Astrocyte (in vitro differentiated cells and primary cell): Measurements from ENCODE around the gene ADIPOR1. TPM values are rescaled to one million over a fixed set of nuclear protein-coding genes. Genes with fewer than 3 reads are reported as not detected.
"Not testable (repeated sequence)": the region's sequence is repeated elsewhere in the genome, so short reads cannot be mapped to it uniquely, and the experiment has no call there.

Experiments
- DNase-seq: peaks from one replicate; pipeline ENCODE4 v3.0.0-alpha.2; 2010; ENCODE audit warnings: low read depth
- FAIRE-seq: peaks from 2 replicates; lab custom pipeline; 2011; peaks lifted over from hg19 to GRCh38; lab: Jason Lieb, UNC
- H2AFZ ChIP-seq: 2 replicates; pipeline ENCODE4 v1.6.0; 2012; ENCODE audit warnings: low read depth, low read length, inconsistent platforms
- H3K27ac ChIP-seq: 2 replicates; pipeline ENCODE4 v1.5.1; 2011; ENCODE audit warnings: low read depth, low read length, inconsistent platforms
- H3K27me3 ChIP-seq: 2 replicates; pipeline ENCODE4 v1.6.0; 2011; ENCODE audit warnings: low read length, inconsistent platforms; ENCODE audit not compliant: insufficient read depth
- H3K36me3 ChIP-seq: 2 replicates; pipeline ENCODE4 v1.5.1; 2011; ENCODE audit warnings: low read length, inconsistent platforms; ENCODE audit not compliant: insufficient read depth
- H3K4me1 ChIP-seq: 2 replicates; pipeline ENCODE4 v1.5.1; 2011; ENCODE audit warnings: low read length, inconsistent platforms; ENCODE audit not compliant: insufficient read depth
- H3K4me2 ChIP-seq: 2 replicates; pipeline ENCODE4 v1.6.0; 2012; ENCODE audit warnings: low read length, inconsistent platforms
- H3K4me3 ChIP-seq: 2 replicates; pipeline ENCODE4 v1.5.1; 2011; ENCODE audit warnings: low read depth, mild to moderate bottlenecking, low read length, inconsistent platforms; ENCODE audit not compliant: insufficient read depth
- H3K79me2 ChIP-seq: 2 replicates; pipeline ENCODE4 v1.6.0; 2012; ENCODE audit warnings: mild to moderate bottlenecking, low read length, inconsistent platforms; ENCODE audit not compliant: insufficient read depth
- H3K9ac ChIP-seq: 2 replicates; pipeline ENCODE4 v1.6.0; 2012; ENCODE audit warnings: mild to moderate bottlenecking, low read length, inconsistent platforms
- H3K9me3 ChIP-seq: 2 replicates; pipeline ENCODE4 v1.5.1; 2012; ENCODE audit warnings: low read depth, mild to moderate bottlenecking, low read length, inconsistent platforms; ENCODE audit not compliant: insufficient read depth
- H4K20me1 ChIP-seq: 2 replicates; pipeline ENCODE4 v1.6.0; 2012; ENCODE audit warnings: low read length, inconsistent platforms; ENCODE audit not compliant: insufficient read depth
- H3K27ac Mint-ChIP-seq: one replicate; pipeline ENCODE4 v1.8.0; 2021; ENCODE audit warnings: mild to moderate bottlenecking, mixed read lengths; ENCODE audit not compliant: unreplicated experiment
- H3K27me3 Mint-ChIP-seq: one replicate; pipeline ENCODE4 v1.8.0; 2021; ENCODE audit warnings: low read depth, mixed read lengths; ENCODE audit not compliant: unreplicated experiment
- H3K36me3 Mint-ChIP-seq: one replicate; pipeline ENCODE4 v1.8.0; 2021; ENCODE audit warnings: low read depth, mixed read lengths; ENCODE audit not compliant: unreplicated experiment
- H3K4me1 Mint-ChIP-seq: one replicate; pipeline ENCODE4 v1.8.0; 2021; ENCODE audit warnings: low read depth, mixed read lengths; ENCODE audit not compliant: unreplicated experiment
- H3K4me3 Mint-ChIP-seq: one replicate; pipeline ENCODE4 v1.8.0; 2021; ENCODE audit warnings: mild to moderate bottlenecking, moderate library complexity, mixed read lengths; ENCODE audit not compliant: unreplicated experiment
- H3K9me3 Mint-ChIP-seq: one replicate; pipeline ENCODE4 v1.8.0; 2021; ENCODE audit warnings: mild to moderate bottlenecking, mixed read lengths; ENCODE audit not compliant: unreplicated experiment
- CTCF ChIP-seq: IDR thresholded peaks from 2 replicates; pipeline ENCODE4 v1.5.1; 2011; ENCODE audit warnings: low read depth, mild to moderate bottlenecking, inconsistent platforms, low read length, moderate library complexity; ENCODE audit not compliant: insufficient read depth
- EZH2 ChIP-seq: IDR thresholded peaks from 2 replicates; pipeline ENCODE4 v1.6.1; 2012; ENCODE audit warnings: mild to moderate bottlenecking, low read length, inconsistent platforms; ENCODE audit not compliant: insufficient read depth
- total RNA-seq: library from RNA; stranded (reverse); gene quantifications from 2 replicates; pipeline ENCODE4 v1.2.1, GENCODE V29; 2021

ADIPOR1 gene
- total RNA-seq, 1 donor from 2014 or later, result 73.0 TPM

- no peaks in the 10 kb centered on the region for H3K9me3 ChIP-seq
- H3K27me3 Mint-ChIP-seq, result no peaks in the 10 kb centered on the region
- no peaks in the 10 kb centered on the region for H3K9me3 Mint-ChIP-seq
- no peak overlapping the region for H2AFZ ChIP-seq
- no peaks in the 10 kb centered on the region for H3K4me1 ChIP-seq
- peaks cover 4% of the 10 kb centered on the region for H3K79me2 ChIP-seq
- no peak overlapping the region for H3K9ac ChIP-seq
- no peak overlapping the region for H3K27ac Mint-ChIP-seq
- H3K27me3 ChIP-seq, result no peaks in the 10 kb centered on the region
- no peaks in the 10 kb centered on the region for H4K20me1 ChIP-seq
- H3K4me2 ChIP-seq, result no peak overlapping the region
- peaks cover 2% of the 10 kb centered on the region for H3K4me1 Mint-ChIP-seq
- no peak for TF ChIP-seq CTCF
- TF ChIP-seq EZH2, result no peak
- FAIRE-seq, result no peak
- peaks cover 5% of the 10 kb centered on the region for H3K36me3 Mint-ChIP-seq
- no peak overlapping the region for H3K27ac ChIP-seq
- no peak for DNase-seq
- no peak overlapping the region for H3K4me3 ChIP-seq
- peaks cover 29% of the 10 kb centered on the region for H3K36me3 ChIP-seq
- H3K4me3 Mint-ChIP-seq, result no peak overlapping the region
Measured at GRCh38 chr1:202919615-202920014, 38.5 kb downstream of the ADIPOR1 start.

- no peak overlapping the region for H3K4me3 ChIP-seq
- H3K27ac Mint-ChIP-seq, result no peak overlapping the region
- H3K4me1 ChIP-seq, result no peaks in the 10 kb centered on the region
- DNase-seq (no peak), FAIRE-seq (no peak)
- TF ChIP-seq CTCF (no peak), EZH2 (no peak)
- H3K9me3 ChIP-seq, result no peaks in the 10 kb centered on the region
- H3K4me1 Mint-ChIP-seq, result no peaks in the 10 kb centered on the region
- no peak overlapping the region for H3K4me2 ChIP-seq
- no peaks in the 10 kb centered on the region for H3K27me3 Mint-ChIP-seq
- H4K20me1 ChIP-seq, result no peaks in the 10 kb centered on the region
- H3K9ac ChIP-seq, result no peak overlapping the region
- H3K4me3 Mint-ChIP-seq, result no peak overlapping the region
- H3K27me3 ChIP-seq, result no peaks in the 10 kb centered on the region
- H3K9me3 Mint-ChIP-seq, result no peaks in the 10 kb centered on the region
- peaks cover 49% of the 10 kb centered on the region for H3K36me3 ChIP-seq
- H3K79me2 ChIP-seq, result no peaks in the 10 kb centered on the region
- H2AFZ ChIP-seq, result no peak overlapping the region
- no peak overlapping the region for H3K27ac ChIP-seq
- H3K36me3 Mint-ChIP-seq, result peaks cover 5% of the 10 kb centered on the region
Measured at GRCh38 chr1:202915146-202915545, 43.0 kb downstream of the ADIPOR1 start.

GRCh38 chr1:202912476-202912875 lies 45.6 kb downstream of the ADIPOR1 start:
- not testable (repeated sequence) for FAIRE-seq, H3K36me3 Mint-ChIP-seq, H3K4me3 Mint-ChIP-seq, H3K9me3 ChIP-seq, H3K9ac ChIP-seq, H3K4me2 ChIP-seq, H3K27me3 Mint-ChIP-seq, H3K27ac ChIP-seq, H3K4me1 Mint-ChIP-seq, H3K27ac Mint-ChIP-seq, DNase-seq, H4K20me1 ChIP-seq, H3K9me3 Mint-ChIP-seq, H3K4me1 ChIP-seq, H2AFZ ChIP-seq, H3K79me2 ChIP-seq, H3K27me3 ChIP-seq, H3K4me3 ChIP-seq
- peaks cover 51% of the 10 kb centered on the region for H3K36me3 ChIP-seq
